OCI-LY7 (cell line): Measurements from ENCODE around the gene CAMK4. TPM values are rescaled to one million over a fixed set of nuclear protein-coding genes. Genes with fewer than 3 reads are reported as not detected.

ENCODE experiments used
- BruUV-seq: library from RNA; stranded (reverse); fragments of 400-500 nt; replicated peaks from 2 replicates; lab custom pipeline; 2021; lab: Mats Ljungman, UMichigan
- CTCF ChIA-PET: fragments of 300-600 bp; sonication (Branson Sonifier 250); formaldehyde crosslinking; loops from one replicate; lab custom pipeline; 2022; ENCODE audit warnings: antibody characterized with exemption; ENCODE audit not compliant: unreplicated experiment; lab: Charles Lee
- POLR2A ChIA-PET: fragments of 300-600 bp; sonication (Branson Sonifier 250); formaldehyde crosslinking; loops from one replicate; lab custom pipeline; 2022; ENCODE audit warnings: antibody characterized with exemption; lab: Charles Lee
- DNase-seq: peaks from one replicate; pipeline ENCODE4 v3.0.0-alpha.2; 2015; ENCODE audit warnings: low spot score
- H2AFZ ChIP-seq: fragments of 200-600 bp; sonication (generic), shearing (Covaris generic); 2 replicates; pipeline ENCODE4 v1.6.1; 2014; ENCODE audit warnings: mild to moderate bottlenecking, antibody characterized with exemption, low read length, moderate library complexity
- H3K27ac ChIP-seq: fragments of 200-600 bp; sonication (generic); 2 replicates; pipeline ENCODE4 v1.5.1; 2014; ENCODE audit warnings: mixed run types, low read depth, mild to moderate bottlenecking, moderate library complexity, low read length, inconsistent platforms; ENCODE audit not compliant: poor library complexity, severe bottlenecking
- H3K36me3 ChIP-seq: fragments of 200-600 bp; sonication (generic); 2 replicates; pipeline ENCODE4 v1.6.1; 2014; ENCODE audit warnings: mild to moderate bottlenecking, antibody characterized with exemption, low read length, moderate library complexity, mixed read lengths; ENCODE audit not compliant: insufficient read depth
- H3K4me1 ChIP-seq: fragments of 200-600 bp; sonication (generic); 2 replicates; pipeline ENCODE4 v1.5.1; 2014; ENCODE audit warnings: mild to moderate bottlenecking, low read length; ENCODE audit not compliant: insufficient read depth, poor library complexity, severe bottlenecking
- H3K4me2 ChIP-seq: fragments of 200-600 bp; sonication (generic); 2 replicates; pipeline ENCODE4 v1.6.1; 2014; ENCODE audit warnings: mild to moderate bottlenecking, low read length
- H3K4me3 ChIP-seq: fragments of 200-600 bp; sonication (generic); 2 replicates; pipeline ENCODE4 v1.5.1; 2014; ENCODE audit warnings: mild to moderate bottlenecking, low read depth, low read length; ENCODE audit not compliant: poor library complexity, severe bottlenecking
- H3K79me2 ChIP-seq: fragments of 200-600 bp; sonication (generic); 2 replicates; pipeline ENCODE4 v1.6.1; 2016; ENCODE audit warnings: low read depth, mild to moderate bottlenecking, low read length, moderate library complexity, mixed read lengths; ENCODE audit not compliant: insufficient read depth
- H3K9me2 ChIP-seq: fragments of 200-600 bp; sonication (generic); 2 replicates; pipeline ENCODE4 v1.6.1; 2016; ENCODE audit warnings: mild to moderate bottlenecking, low read length, mixed read lengths; ENCODE audit not compliant: insufficient read depth
- H3K9me3 ChIP-seq: fragments of 200-600 bp; sonication (generic); 2 replicates; pipeline ENCODE4 v1.6.1; 2014; ENCODE audit warnings: mild to moderate bottlenecking, mixed run types, low read length, mixed read lengths
- H4K20me1 ChIP-seq: fragments of 200-600 bp; sonication (generic); 2 replicates; pipeline ENCODE4 v1.6.1; 2014; ENCODE audit warnings: mild to moderate bottlenecking, antibody characterized with exemption, low read length, moderate library complexity, mixed read lengths; ENCODE audit not compliant: insufficient read depth
- EZH2phosphoT487 ChIP-seq: fragments of 200-600 bp; sonication (generic); IDR thresholded peaks from 2 replicates; pipeline ENCODE4 v1.6.1; 2018; ENCODE audit warnings: low read depth, borderline replicate concordance, mild to moderate bottlenecking, mixed run types, antibody characterized with exemption, low read length, moderate library complexity, mixed read lengths
- intact Hi-C: fragments of 100-400 bp; cut with micrococcal nuclease; formaldehyde crosslinking; loops from one replicate; pipeline ENCODE4 v1.10.0; 2022; ENCODE audit not compliant: unreplicated experiment
- total RNA-seq, 2 experiments: library from RNA; depleted of rRNA in 1 of 2; stranded (reverse); fragments of >200 nt in 1 of 2; shearing (Covaris generic) in 1 of 2; gene quantifications; 2 replicates each; pipeline ENCODE4 v1.2.3, GENCODE V29; 2014 to 2022
- TF ChIP-seq, protein P1 (sequence below): fragments of 200-600 bp; sonication (generic); conservative IDR thresholded peaks from 2 replicates; pipeline ENCODE4 v1.5.1; 2014; ENCODE audit warnings: mild to moderate bottlenecking, antibody characterized with exemption, low read length, moderate library complexity, mixed read lengths

Gene CAMK4
- total RNA-seq, 2 experiments from 2014 or later, result 25.4 to 40.2 TPM

DNA sequence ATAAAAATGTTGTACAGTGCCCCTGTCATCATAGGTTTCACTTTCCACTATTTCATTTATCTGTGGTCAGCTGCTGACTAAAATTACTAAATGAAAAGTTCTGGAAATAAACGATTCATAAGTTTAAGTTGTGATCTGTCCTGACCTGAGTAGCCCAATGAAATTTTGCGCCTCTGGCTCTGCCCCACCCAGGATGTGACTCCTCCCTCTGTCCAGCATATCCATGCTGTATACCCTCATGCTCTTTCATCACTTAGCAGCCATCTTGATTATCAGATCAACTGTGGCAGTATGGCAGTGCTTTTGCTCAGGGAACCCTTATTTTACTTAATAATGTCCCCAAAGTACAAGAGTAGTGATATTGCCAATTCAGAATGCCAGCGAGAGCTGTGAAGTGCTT lies 190.9 kb downstream of the CAMK4 start:
- POLR2A ChIA-PET, result no interaction called here
- CTCF ChIA-PET, result no interaction called here
- no peaks in the 10 kb centered on the region for H3K4me1 ChIP-seq
- no peak overlapping the region for H2AFZ ChIP-seq
- no peaks in the 10 kb centered on the region for H3K9me2 ChIP-seq
- no peaks in the 10 kb centered on the region for H3K36me3 ChIP-seq
- no peak overlapping the region for H3K4me2 ChIP-seq
- H3K79me2 ChIP-seq, result no peaks in the 10 kb centered on the region
- H3K4me3 ChIP-seq, result no peak overlapping the region
- DNase-seq, result no peak
- TF ChIP-seq EZH2phosphoT487, result no peak
- TF ChIP-seq, protein P1, sequence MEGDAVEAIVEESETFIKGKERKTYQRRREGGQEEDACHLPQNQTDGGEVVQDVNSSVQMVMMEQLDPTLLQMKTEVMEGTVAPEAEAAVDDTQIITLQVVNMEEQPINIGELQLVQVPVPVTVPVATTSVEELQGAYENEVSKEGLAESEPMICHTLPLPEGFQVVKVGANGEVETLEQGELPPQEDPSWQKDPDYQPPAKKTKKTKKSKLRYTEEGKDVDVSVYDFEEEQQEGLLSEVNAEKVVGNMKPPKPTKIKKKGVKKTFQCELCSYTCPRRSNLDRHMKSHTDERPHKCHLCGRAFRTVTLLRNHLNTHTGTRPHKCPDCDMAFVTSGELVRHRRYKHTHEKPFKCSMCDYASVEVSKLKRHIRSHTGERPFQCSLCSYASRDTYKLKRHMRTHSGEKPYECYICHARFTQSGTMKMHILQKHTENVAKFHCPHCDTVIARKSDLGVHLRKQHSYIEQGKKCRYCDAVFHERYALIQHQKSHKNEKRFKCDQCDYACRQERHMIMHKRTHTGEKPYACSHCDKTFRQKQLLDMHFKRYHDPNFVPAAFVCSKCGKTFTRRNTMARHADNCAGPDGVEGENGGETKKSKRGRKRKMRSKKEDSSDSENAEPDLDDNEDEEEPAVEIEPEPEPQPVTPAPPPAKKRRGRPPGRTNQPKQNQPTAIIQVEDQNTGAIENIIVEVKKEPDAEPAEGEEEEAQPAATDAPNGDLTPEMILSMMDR, result no peak
- H3K27ac ChIP-seq, result no peak overlapping the region
- BruUV-seq, result no TSS peak
- no peaks in the 10 kb centered on the region for H4K20me1 ChIP-seq
- intact Hi-C loops, result no loop called here
- H3K9me3 ChIP-seq, result no peaks in the 10 kb centered on the region

DNA sequence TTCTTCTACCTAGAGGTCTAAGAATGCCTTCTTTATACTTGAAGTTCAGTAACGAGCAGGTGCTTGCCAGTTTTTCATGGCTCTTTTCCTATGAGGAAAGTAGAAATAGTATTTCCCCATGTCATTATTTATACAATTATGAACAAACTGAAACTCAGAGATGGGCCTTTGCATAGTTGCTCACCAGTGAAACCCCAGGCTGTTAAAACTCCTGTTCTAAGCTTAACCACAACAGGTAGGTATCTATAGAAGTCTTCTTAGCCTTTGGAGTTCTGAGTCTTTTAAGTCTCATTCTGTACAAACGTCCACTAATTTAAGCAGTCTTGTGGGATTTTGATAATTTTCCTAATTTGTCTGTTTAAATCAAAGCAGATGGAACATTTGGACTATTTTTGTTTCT lies 198.1 kb downstream of the CAMK4 start:
- H3K27ac ChIP-seq, result no peak overlapping the region
- no peaks in the 10 kb centered on the region for H3K9me2 ChIP-seq
- H4K20me1 ChIP-seq, result no peaks in the 10 kb centered on the region
- intact Hi-C loops, result no loop called here
- H3K4me1 ChIP-seq, result no peaks in the 10 kb centered on the region
- TF ChIP-seq EZH2phosphoT487, result no peak
- TF ChIP-seq, protein P1, result no peak
- H3K36me3 ChIP-seq, result no peaks in the 10 kb centered on the region
- H3K4me3 ChIP-seq, result no peak overlapping the region
- no peak for DNase-seq
- no peaks in the 10 kb centered on the region for H3K79me2 ChIP-seq
- no TSS peak for BruUV-seq
- CTCF ChIA-PET, result no interaction called here
- no peak overlapping the region for H3K4me2 ChIP-seq
- POLR2A ChIA-PET, result no interaction called here
- no peak overlapping the region for H2AFZ ChIP-seq
- no peaks in the 10 kb centered on the region for H3K9me3 ChIP-seq

DNA sequence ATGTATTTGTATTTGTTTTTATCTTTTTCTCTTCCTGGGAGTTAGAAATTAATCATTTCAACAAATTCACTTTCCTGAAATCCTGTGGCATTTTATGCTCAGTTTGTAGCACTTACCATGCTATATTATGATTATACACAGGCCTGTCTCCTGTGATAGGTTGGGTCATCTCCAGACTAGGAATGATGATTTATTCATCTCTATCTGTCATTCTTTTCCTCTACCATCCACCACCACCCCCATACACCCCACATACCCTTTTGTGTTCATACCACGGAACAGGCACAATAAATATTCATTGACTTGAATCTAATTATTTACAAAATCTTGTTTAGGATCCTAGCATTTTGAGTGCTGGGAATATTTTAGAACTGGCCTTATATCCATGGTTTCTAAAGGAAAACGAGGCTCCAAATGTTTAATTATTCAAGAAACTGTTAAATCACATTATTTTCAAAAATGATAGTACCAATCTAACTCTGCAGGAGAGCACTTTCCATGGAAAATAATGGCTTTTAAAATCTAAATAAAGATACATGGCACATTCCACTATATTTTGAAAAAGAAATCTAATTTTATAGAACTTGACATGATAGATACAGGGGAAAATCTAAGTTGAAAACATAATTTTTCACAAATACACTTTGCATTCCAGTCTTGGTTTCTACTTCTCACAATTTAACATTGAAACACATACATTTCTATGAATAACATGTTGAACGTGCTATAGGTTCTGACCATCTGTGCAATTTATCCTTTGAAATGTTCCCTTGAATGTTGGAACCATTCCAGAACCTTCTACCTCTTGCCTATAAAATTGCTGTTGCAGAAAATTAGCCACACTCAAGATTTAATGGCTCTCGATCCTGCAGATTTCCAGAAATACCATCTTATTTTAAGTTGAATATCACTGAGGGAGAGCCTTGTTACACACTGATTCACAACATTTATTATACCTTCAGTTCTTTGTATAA lies 198.8 kb downstream of the CAMK4 start:
- intact Hi-C loops, result no loop called here
- ChIA-PET CTCF (no interaction called here), POLR2A (no interaction called here)
- H3K36me3 ChIP-seq, result no peaks in the 10 kb centered on the region
- no TSS peak for BruUV-seq
- H3K27ac ChIP-seq, result no peak overlapping the region
- no peak overlapping the region for H2AFZ ChIP-seq
- no peaks in the 10 kb centered on the region for H4K20me1 ChIP-seq
- H3K9me2 ChIP-seq, result no peaks in the 10 kb centered on the region
- no peak overlapping the region for H3K4me3 ChIP-seq
- TF ChIP-seq, protein P1, result no peak
- TF ChIP-seq EZH2phosphoT487, result no peak
- H3K79me2 ChIP-seq, result no peaks in the 10 kb centered on the region
- no peaks in the 10 kb centered on the region for H3K9me3 ChIP-seq
- no peaks in the 10 kb centered on the region for H3K4me1 ChIP-seq
- H3K4me2 ChIP-seq, result no peak overlapping the region
- no peak for DNase-seq
